ENCODE measurements around the gene LETM1. TPM values are rescaled to one million over a fixed set of nuclear protein-coding genes. Genes with fewer than 3 reads are reported as not detected.
"Not testable (repeated sequence)": the region's sequence is repeated elsewhere in the genome, so short reads cannot be mapped to it uniquely, and the experiment has no call there.

The LETM1 gene
- total RNA-seq, 1 donor from 2014 or later, result 67.5 TPM

DNA sequence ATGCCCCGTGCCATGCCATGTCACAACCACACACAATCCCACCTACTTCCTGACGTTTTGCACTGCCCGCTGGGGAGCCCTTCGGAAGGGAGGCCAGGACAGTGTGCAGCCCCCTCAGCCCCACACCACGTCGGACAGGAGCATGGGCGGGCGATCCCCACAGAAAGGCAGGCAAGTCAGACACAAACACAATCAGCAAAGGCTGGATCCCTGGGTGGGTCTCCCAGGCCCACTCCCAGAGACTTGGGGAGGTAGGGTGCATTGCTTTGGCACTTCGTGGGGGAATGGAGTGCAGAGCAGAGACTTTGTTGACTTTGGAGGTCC, 14.1 kb downstream of the LETM1 start:
- Histone ChIP-seq H3K4me1 (no peaks in the 10 kb centered on the region), H3K4me3 (no peak overlapping the region), H3K27ac (no peak overlapping the region), H3K36me3 (peaks cover 0 to 76% of the 10 kb centered on the region in 2 donors), H3K9me3 (no peaks in the 10 kb centered on the region), H3K27me3 (no peaks in the 10 kb centered on the region)
- DNase-seq (ENCODE audit: extremely low spot score in 2 of 2), result no peak
- TF ChIP-seq POLR2AphosphoS5 (IDR thresholded peaks at IDR 0.05; ENCODE audit: insufficient read depth in 1 of 2, low read depth in 1 of 2), result no peak
- no peak for TF ChIP-seq POLR2A (IDR thresholded peaks at IDR 0.05)
- TF ChIP-seq, protein P1, sequence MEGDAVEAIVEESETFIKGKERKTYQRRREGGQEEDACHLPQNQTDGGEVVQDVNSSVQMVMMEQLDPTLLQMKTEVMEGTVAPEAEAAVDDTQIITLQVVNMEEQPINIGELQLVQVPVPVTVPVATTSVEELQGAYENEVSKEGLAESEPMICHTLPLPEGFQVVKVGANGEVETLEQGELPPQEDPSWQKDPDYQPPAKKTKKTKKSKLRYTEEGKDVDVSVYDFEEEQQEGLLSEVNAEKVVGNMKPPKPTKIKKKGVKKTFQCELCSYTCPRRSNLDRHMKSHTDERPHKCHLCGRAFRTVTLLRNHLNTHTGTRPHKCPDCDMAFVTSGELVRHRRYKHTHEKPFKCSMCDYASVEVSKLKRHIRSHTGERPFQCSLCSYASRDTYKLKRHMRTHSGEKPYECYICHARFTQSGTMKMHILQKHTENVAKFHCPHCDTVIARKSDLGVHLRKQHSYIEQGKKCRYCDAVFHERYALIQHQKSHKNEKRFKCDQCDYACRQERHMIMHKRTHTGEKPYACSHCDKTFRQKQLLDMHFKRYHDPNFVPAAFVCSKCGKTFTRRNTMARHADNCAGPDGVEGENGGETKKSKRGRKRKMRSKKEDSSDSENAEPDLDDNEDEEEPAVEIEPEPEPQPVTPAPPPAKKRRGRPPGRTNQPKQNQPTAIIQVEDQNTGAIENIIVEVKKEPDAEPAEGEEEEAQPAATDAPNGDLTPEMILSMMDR (IDR thresholded peaks at IDR 0.05), result no peak
- intact Hi-C loops (cut with DNase I), result no loop called here

DNA sequence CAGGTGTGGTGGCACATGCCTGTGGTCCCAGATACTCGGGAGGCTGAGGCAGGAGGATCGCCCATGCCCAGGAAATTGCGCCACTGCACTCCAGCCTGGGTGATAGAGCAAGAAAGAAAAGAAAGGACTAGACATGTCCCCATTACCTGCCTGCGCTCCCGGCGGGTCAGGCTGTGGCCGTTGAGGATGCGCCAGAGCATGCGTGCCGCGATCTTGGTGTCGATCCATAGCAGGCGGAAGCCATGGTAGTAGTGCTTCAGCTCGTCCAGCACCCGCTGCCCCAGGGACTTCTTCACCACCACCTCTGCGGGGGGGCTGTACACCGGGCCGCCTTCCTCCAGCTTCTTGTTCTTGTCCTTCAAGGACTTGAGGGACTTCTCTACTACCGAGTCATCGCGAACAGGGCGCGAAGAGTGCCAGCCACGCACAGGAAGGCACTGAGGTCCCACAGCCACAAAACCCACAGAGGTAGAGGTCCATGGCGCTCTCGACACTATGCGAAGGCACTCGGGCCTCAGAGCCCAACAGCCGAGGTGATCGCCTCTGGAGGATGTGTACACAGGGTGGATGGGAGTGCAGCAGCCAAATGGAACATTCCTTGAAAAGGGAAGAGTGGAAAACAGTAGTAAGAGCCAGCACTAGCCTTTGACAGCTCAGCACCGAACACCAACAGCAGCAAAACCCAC, 14.6 kb downstream of the LETM1 start:
- TF ChIP-seq, protein P1 (IDR thresholded peaks at IDR 0.05), result no peak
- TF ChIP-seq POLR2AphosphoS5 (IDR thresholded peaks at IDR 0.05; ENCODE audit: insufficient read depth in 1 of 2, low read depth in 1 of 2) (no peak), POLR2A (IDR thresholded peaks at IDR 0.05) (no peak)
- Histone ChIP-seq H3K9me3 (no peaks in the 10 kb centered on the region), H3K4me3 (no peak overlapping the region), H3K27me3 (no peaks in the 10 kb centered on the region), H3K36me3 (peaks cover 0 to 78% of the 10 kb centered on the region in 2 donors), H3K4me1 (no peaks in the 10 kb centered on the region), H3K27ac (no peak overlapping the region)
- intact Hi-C loops (cut with DNase I), result no loop called here
- DNase-seq (ENCODE audit: extremely low spot score in 2 of 2), result no peak

DNA sequence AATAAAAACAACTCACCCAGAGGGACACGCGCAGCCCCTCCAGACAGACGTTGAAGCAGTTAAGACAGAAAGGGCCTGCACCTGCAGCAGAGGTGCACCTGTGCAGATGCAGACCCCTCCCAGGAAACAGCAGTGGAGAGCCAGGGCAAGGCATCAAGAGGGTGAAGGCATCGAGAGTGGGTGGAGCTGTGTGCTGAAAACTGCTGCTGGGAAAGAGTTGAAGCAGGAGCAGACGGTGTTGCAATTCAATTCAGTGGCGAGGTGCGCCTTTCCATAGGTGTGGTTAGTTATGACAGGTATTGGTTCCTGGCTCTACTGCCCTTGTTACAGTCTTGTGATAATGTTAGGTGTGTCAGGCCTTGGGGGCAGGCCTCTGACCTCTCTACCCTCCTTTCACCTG, 16.7 kb downstream of the LETM1 start:
- Histone ChIP-seq H3K4me3 (no peak overlapping the region), H3K27me3 (no peaks in the 10 kb centered on the region), H3K27ac (no peak overlapping the region), H3K36me3 (peaks cover 0 to 80% of the 10 kb centered on the region in 2 donors), H3K4me1 (no peaks in the 10 kb centered on the region), H3K9me3 (no peaks in the 10 kb centered on the region)
- DNase-seq (ENCODE audit: extremely low spot score in 2 of 2), result no peak
- intact Hi-C loops (cut with DNase I), result no loop called here
- TF ChIP-seq POLR2AphosphoS5 (IDR thresholded peaks at IDR 0.05; ENCODE audit: insufficient read depth in 1 of 2, low read depth in 1 of 2), result no peak
- TF ChIP-seq, protein P1 (IDR thresholded peaks at IDR 0.05), result no peak
- TF ChIP-seq POLR2A (IDR thresholded peaks at IDR 0.05), result no peak

DNA sequence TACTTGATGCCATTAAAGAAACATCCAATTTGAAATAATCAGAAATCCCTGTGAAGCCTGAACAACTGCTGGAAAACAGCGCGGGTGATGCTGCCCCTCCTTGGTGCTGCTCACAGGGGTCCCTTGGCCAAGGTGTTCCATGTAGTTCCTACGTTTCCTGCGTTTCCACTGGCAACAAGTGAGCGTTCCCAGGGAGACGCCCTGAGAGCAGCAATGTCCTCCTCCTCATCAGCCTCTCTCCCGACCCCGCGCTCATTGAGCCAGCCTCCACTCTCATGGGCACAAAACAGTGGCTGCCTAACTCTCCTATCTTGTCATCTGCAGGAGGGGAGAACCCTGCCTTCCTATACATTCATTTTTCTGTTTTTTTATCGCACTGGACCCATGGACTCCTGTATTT, 18.9 kb downstream of the LETM1 start:
- Histone ChIP-seq H3K9me3 (no peaks in the 10 kb centered on the region), H3K36me3 (peaks cover 0 to 88% of the 10 kb centered on the region in 2 donors), H3K27ac (no peak overlapping the region), H3K27me3 (no peaks in the 10 kb centered on the region), H3K4me1 (no peaks in the 10 kb centered on the region), H3K4me3 (no peak overlapping the region)
- intact Hi-C loops (cut with DNase I), result no loop called here
- no peak for TF ChIP-seq POLR2A (IDR thresholded peaks at IDR 0.05)
- TF ChIP-seq POLR2AphosphoS5 (IDR thresholded peaks at IDR 0.05; ENCODE audit: insufficient read depth in 1 of 2, low read depth in 1 of 2), result no peak
- TF ChIP-seq, protein P1 (IDR thresholded peaks at IDR 0.05), result no peak
- no peak for DNase-seq (ENCODE audit: extremely low spot score in 2 of 2)

DNA sequence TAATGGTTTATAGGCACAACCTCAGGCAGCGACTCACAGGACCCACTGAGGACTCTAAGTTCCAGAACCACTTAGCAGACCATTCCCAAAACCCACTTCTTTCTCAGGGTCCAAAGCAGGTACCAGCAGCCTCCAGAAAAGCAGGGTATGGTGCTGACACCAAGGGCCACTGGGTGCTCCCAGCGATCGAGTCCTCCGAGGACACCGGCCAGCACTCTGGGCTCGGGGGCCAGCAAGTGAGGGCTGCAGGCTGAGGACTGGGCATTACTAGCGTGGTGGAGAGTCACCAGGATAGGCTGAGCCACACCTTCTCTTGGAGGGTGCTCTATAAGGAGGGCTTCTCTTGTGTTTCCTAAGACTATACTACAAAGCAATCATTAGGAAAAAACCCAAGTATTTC, 19.3 kb downstream of the LETM1 start:
- intact Hi-C loops (cut with DNase I), result no loop called here
- TF ChIP-seq POLR2A (IDR thresholded peaks at IDR 0.05), result no peak
- TF ChIP-seq, protein P1 (IDR thresholded peaks at IDR 0.05), result no peak
- no peak for TF ChIP-seq POLR2AphosphoS5 (IDR thresholded peaks at IDR 0.05; ENCODE audit: insufficient read depth in 1 of 2, low read depth in 1 of 2)
- Histone ChIP-seq H3K9me3 (no peaks in the 10 kb centered on the region), H3K27me3 (no peaks in the 10 kb centered on the region), H3K4me1 (no peaks in the 10 kb centered on the region), H3K27ac (no peak overlapping the region), H3K4me3 (no peak overlapping the region), H3K36me3 (peaks cover 0 to 92% of the 10 kb centered on the region in 2 donors)
- DNase-seq (ENCODE audit: extremely low spot score in 2 of 2), result no peak

DNA sequence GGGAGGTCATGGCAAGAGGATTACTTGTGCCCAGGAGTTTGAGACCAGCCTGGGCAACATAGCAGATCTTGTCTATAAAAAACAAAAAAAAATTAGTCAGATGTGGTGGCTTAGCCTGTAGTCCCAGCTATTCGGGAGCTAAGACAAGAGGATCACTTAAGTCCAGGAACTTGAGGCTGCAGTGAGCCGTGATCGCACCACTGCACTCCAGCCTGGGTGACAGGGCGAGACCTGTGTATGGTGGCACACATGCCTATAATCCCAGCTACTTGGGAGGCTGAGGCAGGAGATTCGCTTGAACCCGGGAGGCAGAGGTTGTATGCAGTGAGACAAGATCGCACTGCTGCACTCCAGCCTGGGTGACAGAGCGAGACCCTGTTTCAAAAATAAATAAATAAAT, 20.1 kb downstream of the LETM1 start:
- H3K36me3 ChIP-seq, result peaks cover 0 to 93% of the 10 kb centered on the region in 2 donors
- H3K4me1 ChIP-seq; H3K27ac ChIP-seq; H3K27me3 ChIP-seq; DNase-seq (ENCODE audit: extremely low spot score in 2 of 2); intact Hi-C loops (cut with DNase I); H3K9me3 ChIP-seq; H3K4me3 ChIP-seq: not testable (repeated sequence)
